H1 (cell line): ENCODE data around the gene ETV1. TPM values are rescaled to one million over a fixed set of nuclear protein-coding genes. Genes with fewer than 3 reads are reported as not detected.

Experiments
- CTCF ChIA-PET: fragments of 300-600 bp; sonication (Branson Sonifier 250); formaldehyde crosslinking; loops from one replicate; lab custom pipeline; 2021; ENCODE audit not compliant: partially characterized antibody; lab: Charles Lee
- POLR2A ChIA-PET: fragments of 300-600 bp; sonication (Branson Sonifier 250); formaldehyde crosslinking; loops from one replicate; lab custom pipeline; 2021; ENCODE audit warnings: inconsistent platforms; ENCODE audit not compliant: partially characterized antibody; lab: Charles Lee
- DNase-seq, 2 experiments: peaks; one replicate each; pipeline versions ENCODE4 v3.0.0 to v3.0.0-alpha.2; 2010 to 2022; ENCODE audit warnings: low spot score in 2 of 2, low read depth in 1 of 2, mixed read lengths in 1 of 2
- FAIRE-seq: peaks from 2 replicates; lab custom pipeline; 2011; peaks lifted over from hg19 to GRCh38; lab: Jason Lieb, UNC
- H2AFZ ChIP-seq: 2 replicates; pipeline ENCODE4 v1.8.1; 2012; ENCODE audit warnings: low read length, inconsistent platforms
- H2AK5ac ChIP-seq: 2 replicates; pipeline ENCODE4 v1.6.1; 2013; ENCODE audit warnings: low read depth, low read length
- H2BK120ac ChIP-seq: replicated peaks from 2 replicates; pipeline ENCODE3; 2013; ENCODE audit warnings: low read depth, low read length, inconsistent platforms
- H2BK12ac ChIP-seq: 2 replicates; pipeline ENCODE4 v1.6.1; 2013; ENCODE audit warnings: low read depth, low read length
- H2BK15ac ChIP-seq: 2 replicates; pipeline ENCODE4 v1.6.1; 2013; ENCODE audit warnings: low read length
- H2BK20ac ChIP-seq: 2 replicates; pipeline ENCODE4 v1.6.1; 2013; ENCODE audit warnings: low read length
- H2BK5ac ChIP-seq: 2 replicates; pipeline ENCODE4 v1.6.1; 2013; ENCODE audit warnings: low read depth, low read length
- H3K14ac ChIP-seq: 2 replicates; pipeline ENCODE4 v1.6.1; 2013; ENCODE audit warnings: inconsistent platforms; ENCODE audit not compliant: insufficient read length
- H3K18ac ChIP-seq: 2 replicates; pipeline ENCODE4 v1.6.1; 2013; ENCODE audit warnings: low read length; ENCODE audit errors: extremely low read depth
- H3K23ac ChIP-seq: 2 replicates; pipeline ENCODE4 v1.6.1; 2013; ENCODE audit warnings: inconsistent platforms; ENCODE audit not compliant: insufficient read length
- H3K23me2 ChIP-seq: 2 replicates; pipeline ENCODE4 v1.6.1; 2013; ENCODE audit warnings: low read depth, low read length
- H3K27ac ChIP-seq: 2 replicates; pipeline ENCODE4 v1.6.1; 2011; ENCODE audit warnings: low read depth, low read length, inconsistent platforms
- H3K27me3 ChIP-seq, 4 experiments: replicated peaks in 1 of 4; 1 replicate in 1 of 4; 2 replicates in 3 of 4; pipeline versions ENCODE4 v1.6.1 to v1.8.1; 2011 to 2013; ENCODE audit warnings: low read length in 3 of 4, mild to moderate bottlenecking in 3 of 4, inconsistent platforms in 2 of 4, mixed read lengths in 2 of 4, moderate library complexity in 1 of 4; ENCODE audit not compliant: control insufficient read depth in 3 of 4, insufficient read depth in 3 of 4; ENCODE audit errors: extremely low read depth in 1 of 4
- H3K36me3 ChIP-seq, 4 experiments: 2 replicates each; pipeline versions ENCODE4 v1.6.1 to v1.8.1; 2011 to 2013; ENCODE audit warnings: mild to moderate bottlenecking in 4 of 4, low read length in 3 of 4, moderate library complexity in 2 of 4, control low read depth in 1 of 4, inconsistent platforms in 1 of 4; ENCODE audit not compliant: insufficient read depth in 4 of 4, control insufficient read depth in 2 of 4
- H3K4ac ChIP-seq: replicated peaks from 2 replicates; pipeline ENCODE3; 2013; ENCODE audit warnings: low read length, low read depth, mixed read lengths, inconsistent platforms; ENCODE audit not compliant: insufficient read length
- H3K4me1 ChIP-seq, 4 experiments: replicated peaks in 1 of 4; 1 replicate in 1 of 4; 2 replicates in 3 of 4; pipeline versions ENCODE4 v1.6.1 to v1.8.1; 2011 to 2013; ENCODE audit warnings: low read length in 3 of 4, inconsistent platforms in 2 of 4, mixed read lengths in 1 of 4; ENCODE audit not compliant: insufficient read depth in 4 of 4, control insufficient read depth in 3 of 4
- H3K4me2 ChIP-seq, 2 experiments: 2 replicates each; pipeline versions ENCODE4 v1.6.1 to v1.8.1; 2011 to 2013; ENCODE audit warnings: low read depth in 2 of 2, low read length in 2 of 2, control low read depth in 1 of 2, inconsistent platforms in 1 of 2, mild to moderate bottlenecking in 1 of 2; ENCODE audit not compliant: insufficient read depth in 1 of 2
- H3K4me3 ChIP-seq, 4 experiments: fragments of 200-600, 300-600 bp in 1 of 4; sonication (generic), shearing (Covaris generic), sonication (Bioruptor Twin) in 1 of 4; 2 replicates each; pipeline versions ENCODE4 v1.5.1 to v1.8.1; 2011 to 2016; ENCODE audit warnings: low read length in 4 of 4, low read depth in 3 of 4, control low read depth in 2 of 4, inconsistent platforms in 2 of 4, mild to moderate bottlenecking in 2 of 4, mixed read lengths in 1 of 4, moderate library complexity in 1 of 4; ENCODE audit not compliant: insufficient read depth in 2 of 4; ENCODE audit errors: extremely low read depth in 1 of 4
- H3K56ac ChIP-seq: replicated peaks from 2 replicates; pipeline ENCODE3; 2013; ENCODE audit warnings: low read depth, mild to moderate bottlenecking, mixed read lengths, low read length, inconsistent platforms; ENCODE audit not compliant: insufficient read length
- H3K79me1 ChIP-seq: 2 replicates; pipeline ENCODE4 v1.6.1; 2013; ENCODE audit warnings: low read depth, low read length, control low read depth
- H3K79me2 ChIP-seq, 2 experiments: 2 replicates each; pipeline versions ENCODE4 v1.6.1 to v1.8.1; 2012 to 2013; ENCODE audit warnings: low read length in 2 of 2, mild to moderate bottlenecking in 2 of 2, inconsistent platforms in 1 of 2; ENCODE audit not compliant: insufficient read depth in 2 of 2, control insufficient read depth in 1 of 2
- H3K9ac ChIP-seq, 4 experiments: replicated peaks in 1 of 4; 1 replicate in 1 of 4; 2 replicates in 3 of 4; pipeline versions ENCODE4 v1.6.1 to v1.8.1; 2011 to 2013; ENCODE audit warnings: low read depth in 3 of 4, low read length in 3 of 4, control low read depth in 2 of 4, mild to moderate bottlenecking in 2 of 4, moderate library complexity in 2 of 4, inconsistent platforms in 1 of 4; ENCODE audit errors: extremely low read depth in 1 of 4
- H3K9me3 ChIP-seq, 2 experiments: 2 replicates each; pipeline versions ENCODE4 v1.6.1 to v1.8.1; 2012 to 2013; ENCODE audit warnings: mild to moderate bottlenecking in 2 of 2, moderate library complexity in 2 of 2, control low read depth in 1 of 2, inconsistent platforms in 1 of 2, low read depth in 1 of 2, low read length in 1 of 2, mixed read lengths in 1 of 2; ENCODE audit not compliant: insufficient read depth in 2 of 2
- H4K20me1 ChIP-seq, 2 experiments: replicated peaks in 1 of 2; 2 replicates each; pipeline versions ENCODE3 to v1.8.1; 2011 to 2013; ENCODE audit warnings: inconsistent platforms in 2 of 2, low read length in 2 of 2, mild to moderate bottlenecking in 1 of 2; ENCODE audit not compliant: insufficient read depth in 2 of 2, control insufficient read depth in 1 of 2
- H4K5ac ChIP-seq: 2 replicates; pipeline ENCODE4 v1.6.1; 2013; ENCODE audit warnings: low read length, low read depth, mixed read lengths, inconsistent platforms; ENCODE audit not compliant: insufficient read length
- H4K8ac ChIP-seq: 2 replicates; pipeline ENCODE4 v1.8.0; 2013; ENCODE audit warnings: mild to moderate bottlenecking, moderate library complexity, low read length, inconsistent platforms; ENCODE audit not compliant: insufficient read depth; ENCODE audit errors: extremely low read depth
- H4K91ac ChIP-seq: replicated peaks from 2 replicates; pipeline ENCODE3; 2013; ENCODE audit warnings: low read length, mixed read lengths, inconsistent platforms; ENCODE audit not compliant: insufficient read length
- TCF12 ChIP-seq: IDR thresholded peaks from 2 replicates; pipeline ENCODE4 v1.6.1; 2011; ENCODE audit warnings: low read depth, mild to moderate bottlenecking, low read length
- WGBS, 2 experiments: shearing (Covaris generic) in 1 of 2; methylation state at CpG; one replicate each; pipeline versions ENCODE4 v1.1.6 to v1.1.7; 2013 to 2015; ENCODE audit warnings: low lambda C conversion rate in 2 of 2, mixed read lengths in 2 of 2, inconsistent platforms in 1 of 2, low coverage in 1 of 2, missing lambda C conversion rate in 1 of 2; ENCODE audit not compliant: insufficient replicate concordance in 2 of 2, insufficient coverage in 1 of 2, insufficient read length in 1 of 2; ENCODE audit errors: extremely low coverage in 1 of 2, missing lambda C conversion rate in 1 of 2; 5-methylcytosine and 5-hydroxymethylcytosine counted together
- polyA plus RNA-seq, 7 experiments: library from polyadenylated mRNA; depleted of rRNA in 3 of 7; stranded (reverse) in 5 of 7; unstranded in 2 of 7; fragments of >200 nt in 5 of 7; fragments of 200-250 nt in 2 of 7; gene quantifications; 1 replicate in 5 of 7; 2 replicates in 1 of 7; 4 replicates in 1 of 7; pipeline versions ENCODE4 v1.2.1 to v1.2.3, GENCODE V29; 2011 to 2013; ENCODE audit warnings: missing spikeins in 2 of 7, mixed read lengths in 2 of 7
- total RNA-seq: library from RNA; stranded (reverse); fragmentation: NEBNext Ultra II Directional; extraction: Animal tissue kit (Norgen Biotek cat#: 25700); gene quantifications from 2 replicates; pipeline ENCODE4 v1.2.1, GENCODE V29; 2021

Gene ETV1
- total and polyA plus RNA-seq, 2 of the 8 experiments (the other 6 are each of a cell fraction or from before 2014, with no cell fraction given) = 58.3 to 91.2 TPM

GRCh38 chr7:14023342-14023741 is 33.9 kb upstream of the ETV1 start:
- no peaks in the 10 kb centered on the region for H4K20me1 ChIP-seq
- POLR2A ChIA-PET = no interaction called here

More at GRCh38 chr7:14023342-14023741, 33.9 kb upstream of the ETV1 start:
- Histone ChIP-seq H3K9me3 (no peaks in the 10 kb centered on the region), H4K8ac (no peak overlapping the region), H3K79me2 (no peaks in the 10 kb centered on the region), H2BK20ac (no peak overlapping the region), H3K79me1 (no peaks in the 10 kb centered on the region), H3K4ac (no peak overlapping the region), H2BK120ac (no peak overlapping the region), H3K4me1 (no peaks in the 10 kb centered on the region), H3K27me3 (no peaks in the 10 kb centered on the region)
- no peak for TF ChIP-seq TCF12
- TF ChIP-seq, all 59 proteins: peak for 0
- H2AK5ac ChIP-seq = no peak overlapping the region
- DNase-seq (no peak), FAIRE-seq (no peak)
- H3K56ac ChIP-seq = no peak overlapping the region
- no peak overlapping the region for H3K4me2 ChIP-seq
- H2BK12ac ChIP-seq = no peak overlapping the region
- no peak overlapping the region for H2BK5ac ChIP-seq
- no peaks in the 10 kb centered on the region for H3K36me3 ChIP-seq
- H4K5ac ChIP-seq = no peak overlapping the region
- no peak overlapping the region for H2AFZ ChIP-seq
- no peak overlapping the region for H3K23ac ChIP-seq
- H2BK15ac ChIP-seq = no peak overlapping the region
- H3K9ac ChIP-seq = no peak overlapping the region
- no peak overlapping the region for H3K14ac ChIP-seq
- CTCF ChIA-PET = no interaction called here
- no peak overlapping the region for H4K91ac ChIP-seq
- H3K18ac ChIP-seq = no peak overlapping the region
- H3K4me3 ChIP-seq = no peak overlapping the region
- H3K27ac ChIP-seq = no peak overlapping the region
- WGBS, 2 experiments = 94% methylated on average over 4 of the region's 4 CpGs; no CpG with 5 or more reads in 1 of the 2 experiments
- H3K23me2 ChIP-seq = no peaks in the 10 kb centered on the region
